Caco-2 (cell line): ENCODE data around the gene SLC11A2. TPM values are rescaled to one million over a fixed set of nuclear protein-coding genes. Genes with fewer than 3 reads are reported as not detected.
"Not testable (repeated sequence)": the region's sequence is repeated elsewhere in the genome, so short reads cannot be mapped to it uniquely, and the experiment has no call there.

ENCODE experiments used
- BruUV-seq: library from RNA; stranded (reverse); fragments of 400-500 nt; replicated peaks from 2 replicates; lab custom pipeline; 2021; lab: Mats Ljungman, UMichigan
- CTCF ChIA-PET: fragments of 300-600 bp; sonication (Branson Sonifier 250); formaldehyde crosslinking; loops from one replicate; lab custom pipeline; 2022; ENCODE audit warnings: antibody characterized with exemption; lab: Charles Lee
- POLR2A ChIA-PET: fragments of 300-600 bp; sonication (Branson Sonifier 250); formaldehyde crosslinking; loops from one replicate; lab custom pipeline; 2022; ENCODE audit warnings: antibody characterized with exemption; lab: Charles Lee
- DNase-seq, 2 experiments: peaks; one replicate each; pipeline versions ENCODE4 v3.0.0 to v3.0.0-alpha.2; 2020 to 2022
- H3K27me3 ChIP-seq: replicated peaks from 2 replicates; pipeline ENCODE4 v1.6.0; 2011; ENCODE audit warnings: low read length; ENCODE audit not compliant: control insufficient read depth, insufficient read depth
- H3K36me3 ChIP-seq: 2 replicates; pipeline ENCODE4 v1.5.1; 2011; ENCODE audit warnings: low read length; ENCODE audit not compliant: control insufficient read depth, insufficient read depth
- H3K4me1 ChIP-seq: fragments of 250-450 bp; sonication (Bioruptor Pico); 2 replicates; pipeline ENCODE4 v1.5.1; 2020; ENCODE audit warnings: mild to moderate bottlenecking
- H3K4me3 ChIP-seq: 2 replicates; pipeline ENCODE4 v1.5.1; 2011; ENCODE audit warnings: low read depth, mild to moderate bottlenecking, control low read depth, low read length
- H3K9me3 ChIP-seq: fragments of 250-450 bp; sonication (Bioruptor Pico); 2 replicates; pipeline ENCODE4 v1.5.1; 2020; ENCODE audit warnings: mild to moderate bottlenecking, moderate library complexity
- H3K27ac Mint-ChIP-seq: one replicate; pipeline ENCODE4 v1.8.0; 2022; ENCODE audit warnings: mixed read lengths; ENCODE audit not compliant: unreplicated experiment
- H3K27me3 Mint-ChIP-seq: one replicate; pipeline ENCODE4 v1.8.0; 2022; ENCODE audit warnings: mixed read lengths; ENCODE audit not compliant: insufficient read depth, unreplicated experiment
- H3K36me3 Mint-ChIP-seq: one replicate; pipeline ENCODE4 v1.8.0; 2022; ENCODE audit warnings: mild to moderate bottlenecking, mixed read lengths; ENCODE audit not compliant: insufficient read depth, unreplicated experiment
- H3K4me1 Mint-ChIP-seq: one replicate; pipeline ENCODE4 v1.8.0; 2022; ENCODE audit warnings: low read depth, mixed read lengths; ENCODE audit not compliant: unreplicated experiment
- H3K4me3 Mint-ChIP-seq: one replicate; pipeline ENCODE4 v1.8.0; 2022; ENCODE audit warnings: mild to moderate bottlenecking, moderate library complexity, mixed read lengths; ENCODE audit not compliant: unreplicated experiment
- H3K9me3 Mint-ChIP-seq: one replicate; pipeline ENCODE4 v1.8.0; 2022; ENCODE audit warnings: mixed read lengths; ENCODE audit not compliant: unreplicated experiment
- intact Hi-C: fragments of 100-400 bp; cut with micrococcal nuclease; formaldehyde crosslinking; loops from one replicate; pipeline ENCODE4 v1.10.0; 2022; ENCODE audit not compliant: unreplicated experiment
- total RNA-seq: library from RNA; stranded (reverse); gene quantifications from 2 replicates; pipeline ENCODE4 v1.2.3, GENCODE V29; 2022
- TF ChIP-seq, protein P1 (sequence below), 2 experiments: fragments of 200-600 bp in 1 of 2; IDR thresholded peaks; 1 replicate in 1 of 2; 2 replicates in 1 of 2; pipeline versions ENCODE4 v1.5.1 to v1.8.0; 2011 to 2022; ENCODE audit warnings: antibody characterized with exemption in 1 of 2, control low read depth in 1 of 2, inconsistent platforms in 1 of 2, low read depth in 1 of 2, low read length in 1 of 2, mild to moderate bottlenecking in 1 of 2, moderate library complexity in 1 of 2; ENCODE audit not compliant: insufficient read depth in 1 of 2, severe bottlenecking in 1 of 2, unreplicated experiment in 1 of 2

Gene SLC11A2
- total RNA-seq, 1 experiment from 2014 or later = 115 TPM

DNA sequence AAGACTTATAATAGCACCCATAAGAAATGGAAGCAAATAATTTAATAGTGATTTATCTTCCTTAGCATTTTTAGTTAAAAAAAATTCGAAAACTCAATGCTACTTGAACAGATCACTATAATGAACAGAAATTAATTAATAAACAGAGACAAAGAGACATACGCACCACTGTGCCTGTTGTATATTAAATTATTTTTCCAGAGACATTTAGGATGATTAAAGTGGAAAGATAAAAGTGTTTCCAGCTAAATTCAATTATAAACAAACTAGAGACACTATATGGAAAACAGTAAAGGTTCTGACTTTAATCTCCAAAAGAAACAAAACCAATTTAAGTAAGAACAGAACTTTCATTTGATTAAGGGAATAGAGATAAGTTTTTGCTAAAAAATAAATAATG lies 70.5 kb downstream of the SLC11A2 start:
- intact Hi-C loops = no loop called here
- BruUV-seq = no TSS peak
- H3K4me3 Mint-ChIP-seq = no peak overlapping the region
- ChIA-PET CTCF (no interaction called here), POLR2A (no interaction called here)
- no peaks in the 10 kb centered on the region for H3K9me3 Mint-ChIP-seq
- peaks cover 14% of the 10 kb centered on the region for H3K4me1 ChIP-seq
- H3K36me3 ChIP-seq = no peaks in the 10 kb centered on the region; the same call in 1 of the 2 replicates
- no peak overlapping the region for H3K27ac Mint-ChIP-seq
- H3K9me3 ChIP-seq = no peaks in the 10 kb centered on the region
- H3K27me3 ChIP-seq = no peaks in the 10 kb centered on the region
- H3K27me3 Mint-ChIP-seq = no peaks in the 10 kb centered on the region
- no peaks in the 10 kb centered on the region for H3K36me3 Mint-ChIP-seq
- no peak for DNase-seq
- no peak overlapping the region for H3K4me3 ChIP-seq
- peaks cover 12% of the 10 kb centered on the region for H3K4me1 Mint-ChIP-seq
- TF ChIP-seq, protein P1, sequence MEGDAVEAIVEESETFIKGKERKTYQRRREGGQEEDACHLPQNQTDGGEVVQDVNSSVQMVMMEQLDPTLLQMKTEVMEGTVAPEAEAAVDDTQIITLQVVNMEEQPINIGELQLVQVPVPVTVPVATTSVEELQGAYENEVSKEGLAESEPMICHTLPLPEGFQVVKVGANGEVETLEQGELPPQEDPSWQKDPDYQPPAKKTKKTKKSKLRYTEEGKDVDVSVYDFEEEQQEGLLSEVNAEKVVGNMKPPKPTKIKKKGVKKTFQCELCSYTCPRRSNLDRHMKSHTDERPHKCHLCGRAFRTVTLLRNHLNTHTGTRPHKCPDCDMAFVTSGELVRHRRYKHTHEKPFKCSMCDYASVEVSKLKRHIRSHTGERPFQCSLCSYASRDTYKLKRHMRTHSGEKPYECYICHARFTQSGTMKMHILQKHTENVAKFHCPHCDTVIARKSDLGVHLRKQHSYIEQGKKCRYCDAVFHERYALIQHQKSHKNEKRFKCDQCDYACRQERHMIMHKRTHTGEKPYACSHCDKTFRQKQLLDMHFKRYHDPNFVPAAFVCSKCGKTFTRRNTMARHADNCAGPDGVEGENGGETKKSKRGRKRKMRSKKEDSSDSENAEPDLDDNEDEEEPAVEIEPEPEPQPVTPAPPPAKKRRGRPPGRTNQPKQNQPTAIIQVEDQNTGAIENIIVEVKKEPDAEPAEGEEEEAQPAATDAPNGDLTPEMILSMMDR (IDR thresholded peaks at IDR 0.05; ENCODE audit: insufficient read depth in 1 of 2, low read depth in 1 of 2, low read length in 1 of 2, severe bottlenecking in 1 of 2, unreplicated experiment in 1 of 2) = no peak

DNA sequence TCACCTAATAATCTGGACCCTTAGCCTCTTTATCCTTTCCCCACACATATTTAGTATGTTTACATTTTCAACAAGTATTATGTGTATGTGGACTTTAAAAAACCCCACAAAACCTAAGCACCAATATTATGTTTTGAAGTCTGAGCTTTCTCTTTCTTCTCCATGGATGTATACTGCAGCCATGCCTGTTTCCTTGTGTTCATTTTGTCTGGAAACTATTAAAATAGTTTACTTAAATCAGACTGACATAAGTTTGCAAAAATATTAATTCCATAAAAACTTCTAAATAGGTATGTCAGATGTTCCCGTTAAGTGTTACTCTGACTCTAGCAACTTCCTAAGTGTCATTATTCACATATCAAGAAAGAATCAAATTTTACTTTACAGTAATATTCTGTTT lies 70.9 kb downstream of the SLC11A2 start:
- no peaks in the 10 kb centered on the region; the same call in 1 of the 2 replicates for H3K36me3 ChIP-seq
- H3K4me3 ChIP-seq = no peak overlapping the region
- ChIA-PET POLR2A (no interaction called here), CTCF (no interaction called here)
- no TSS peak for BruUV-seq
- H3K9me3 ChIP-seq = no peaks in the 10 kb centered on the region
- H3K27me3 ChIP-seq = no peaks in the 10 kb centered on the region
- TF ChIP-seq, protein P1 (IDR thresholded peaks at IDR 0.05; ENCODE audit: insufficient read depth in 1 of 2, low read depth in 1 of 2, low read length in 1 of 2, severe bottlenecking in 1 of 2, unreplicated experiment in 1 of 2) = no peak
- intact Hi-C loops = no loop called here
- DNase-seq = no peak
- Mint-ChIP-seq H3K36me3 (no peaks in the 10 kb centered on the region), H3K27ac (no peak overlapping the region), H3K4me3 (no peak overlapping the region), H3K9me3 (no peaks in the 10 kb centered on the region), H3K27me3 (no peaks in the 10 kb centered on the region), H3K4me1 (peaks cover 7% of the 10 kb centered on the region)
- peaks cover 10% of the 10 kb centered on the region for H3K4me1 ChIP-seq

DNA sequence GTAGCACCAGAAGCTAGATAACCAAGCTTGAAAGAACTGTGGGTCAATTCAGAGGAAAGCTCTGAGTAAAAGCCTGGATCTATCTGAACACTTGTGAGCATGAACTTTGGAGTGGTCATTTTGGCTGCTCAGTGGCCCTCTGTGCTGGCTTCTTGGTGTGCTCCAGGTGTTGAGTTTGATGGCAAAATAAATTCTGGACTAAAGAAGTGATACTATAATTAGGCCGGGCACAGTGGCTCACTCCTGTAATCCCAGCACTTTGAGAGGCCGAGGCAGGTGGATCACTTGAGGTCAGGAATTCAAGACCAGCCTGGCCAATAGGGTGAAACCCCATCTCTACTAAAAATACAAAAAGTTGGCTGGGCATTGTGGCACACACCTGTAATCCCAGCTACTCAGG lies 71.4 kb downstream of the SLC11A2 start:
- H3K36me3 ChIP-seq, H3K36me3 Mint-ChIP-seq, H3K27me3 Mint-ChIP-seq, BruUV-seq, H3K4me1 Mint-ChIP-seq, intact Hi-C loops, H3K4me3 Mint-ChIP-seq, H3K27me3 ChIP-seq, H3K4me1 ChIP-seq, H3K9me3 ChIP-seq, CTCF ChIA-PET, H3K27ac Mint-ChIP-seq, DNase-seq, H3K4me3 ChIP-seq, H3K9me3 Mint-ChIP-seq, POLR2A ChIA-PET: not testable (repeated sequence)
